ENCODE data around the gene TTYH3. TPM values are rescaled to one million over a fixed set of nuclear protein-coding genes. Genes with fewer than 3 reads are reported as not detected.
"Not testable (repeated sequence)": the region's sequence is repeated elsewhere in the genome, so short reads cannot be mapped to it uniquely, and the experiment has no call there.

Gene TTYH3
- total and polyA plus RNA-seq, 2 donors (not counting 1 experiment from before 2014, with no cell fraction given), result 17.4 to 19.7 TPM

DNA sequence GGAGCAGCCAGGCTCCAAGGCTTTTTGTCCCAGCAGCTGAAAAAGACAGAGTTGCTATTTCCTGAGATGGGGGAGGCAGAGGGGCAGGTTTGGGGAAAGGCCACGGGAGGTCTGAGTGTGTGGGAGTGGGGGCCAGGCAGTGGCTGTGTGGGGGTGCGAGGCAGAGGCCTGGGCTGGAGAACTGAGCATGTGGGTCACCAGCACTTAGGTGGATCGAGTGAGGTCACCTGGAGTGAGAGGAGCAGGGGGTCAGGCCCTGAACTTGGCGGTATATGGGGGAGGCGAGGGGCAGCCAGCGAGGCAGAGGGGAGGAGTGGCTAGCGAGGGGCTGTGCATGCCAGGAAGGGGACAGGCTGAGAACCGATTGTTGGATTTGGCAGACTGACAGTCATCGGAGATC is 44.7 kb upstream of the TTYH3 start:
- DNase-seq (ENCODE audit: low read depth in 2 of 2), result no peak
- no peak overlapping the region for H3K4me2 ChIP-seq (ENCODE audit: extremely low read depth, insufficient read depth, low read length)
- peaks cover 2% of the 10 kb centered on the region for H3K36me3 ChIP-seq (ENCODE audit: control insufficient read depth, insufficient read depth, low read length)
- no peak overlapping the region for H3K4me3 ChIP-seq (replicated peaks in 1 of 4; ENCODE audit: control extremely low read depth in 1 of 4, insufficient read depth in 1 of 4, low read depth in 3 of 4, low read length in 4 of 4)
- no peaks in the 10 kb centered on the region for H4K20me1 ChIP-seq (ENCODE audit: control insufficient read depth, extremely low read depth, insufficient read depth, low read length)
- H3K4me1 ChIP-seq (ENCODE audit: control insufficient read depth, extremely low read depth, insufficient read depth, low read length), result no peaks in the 10 kb centered on the region
- TF ChIP-seq EZH2 (IDR thresholded peaks at IDR 0.05; ENCODE audit: low read length, missing control alignments) (no peak), CTCF (conservative IDR thresholded peaks at IDR 0.05 in 1 of 2, IDR thresholded peaks at IDR 0.05 in 1 of 2; ENCODE audit: low read depth in 1 of 2, low read length in 2 of 2) (no peak)
- no peaks in the 10 kb centered on the region for H3K9me3 ChIP-seq (ENCODE audit: control insufficient read depth, insufficient read depth, low read depth, low read length)
- no peak overlapping the region for H3K9ac ChIP-seq (ENCODE audit: insufficient read depth, low read length)
- H3K27me3 ChIP-seq (ENCODE audit: control insufficient read depth, insufficient read depth, low read length), result no peaks in the 10 kb centered on the region
- no peak overlapping the region for H2AFZ ChIP-seq (ENCODE audit: low read length)
- no peaks in the 10 kb centered on the region for H3K79me2 ChIP-seq (ENCODE audit: control insufficient read depth, insufficient read depth, low read length)
- H3K27ac ChIP-seq (ENCODE audit: insufficient read depth, low read length), result no peak overlapping the region

DNA sequence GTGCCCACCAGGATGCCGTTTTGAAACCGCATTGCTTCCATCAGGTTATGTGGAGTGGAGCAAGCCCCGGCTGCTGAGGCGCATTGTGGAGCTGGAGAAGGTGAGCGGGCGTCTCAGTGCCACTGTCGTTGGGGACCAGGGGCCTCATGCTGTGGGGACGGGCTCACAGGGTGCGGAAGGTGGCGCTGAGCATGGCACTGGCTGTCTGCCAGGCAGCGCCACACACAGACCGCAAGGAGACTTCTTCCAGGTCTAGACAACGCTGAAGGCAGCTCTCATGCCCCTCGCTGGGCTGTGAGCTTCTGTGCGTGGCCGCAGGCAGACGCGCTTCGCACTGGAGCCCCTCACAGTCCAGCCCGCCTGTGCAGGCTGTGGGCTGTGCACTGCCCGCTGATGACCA is 44.0 kb upstream of the TTYH3 start:
- peaks cover 6% of the 10 kb centered on the region for H3K36me3 ChIP-seq (ENCODE audit: control insufficient read depth, insufficient read depth, low read length)
- no peaks in the 10 kb centered on the region for H4K20me1 ChIP-seq (ENCODE audit: control insufficient read depth, extremely low read depth, insufficient read depth, low read length)
- H3K27ac ChIP-seq (ENCODE audit: insufficient read depth, low read length), result no peak overlapping the region
- no peak overlapping the region for H2AFZ ChIP-seq (ENCODE audit: low read length)
- H3K79me2 ChIP-seq (ENCODE audit: control insufficient read depth, insufficient read depth, low read length), result no peaks in the 10 kb centered on the region
- H3K27me3 ChIP-seq (ENCODE audit: control insufficient read depth, insufficient read depth, low read length), result no peaks in the 10 kb centered on the region
- no peaks in the 10 kb centered on the region for H3K9me3 ChIP-seq (ENCODE audit: control insufficient read depth, insufficient read depth, low read depth, low read length)
- no peak for DNase-seq (ENCODE audit: low read depth in 2 of 2)
- no peak for TF ChIP-seq CTCF (conservative IDR thresholded peaks at IDR 0.05 in 1 of 2, IDR thresholded peaks at IDR 0.05 in 1 of 2; ENCODE audit: low read depth in 1 of 2, low read length in 2 of 2)
- no peak overlapping the region for H3K9ac ChIP-seq (ENCODE audit: insufficient read depth, low read length)
- H3K4me1 ChIP-seq (ENCODE audit: control insufficient read depth, extremely low read depth, insufficient read depth, low read length), result no peaks in the 10 kb centered on the region
- no peak overlapping the region for H3K4me3 ChIP-seq (replicated peaks in 1 of 4; ENCODE audit: control extremely low read depth in 1 of 4, insufficient read depth in 1 of 4, low read depth in 3 of 4, low read length in 4 of 4)
- H3K4me2 ChIP-seq (ENCODE audit: extremely low read depth, insufficient read depth, low read length), result no peak overlapping the region

DNA sequence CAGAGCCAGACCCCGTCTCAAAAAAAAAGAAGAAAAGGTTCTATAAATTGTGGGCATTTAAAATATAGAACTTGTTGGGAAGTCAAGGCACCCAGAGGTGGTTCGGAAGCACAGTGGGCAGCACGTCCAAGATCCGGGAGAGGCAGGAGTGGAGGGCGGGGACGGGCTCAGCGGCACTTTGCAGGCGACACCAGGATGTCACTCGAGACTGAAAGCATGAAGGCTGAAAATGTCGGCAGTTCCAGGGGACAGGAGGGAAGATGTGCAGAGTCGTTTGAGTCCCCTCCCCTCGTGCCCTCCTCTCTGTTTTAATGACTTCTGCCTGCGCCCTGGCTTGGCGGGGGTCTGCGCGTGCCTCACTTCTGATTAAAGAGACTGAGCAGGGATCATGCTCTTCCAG is 42.4 kb upstream of the TTYH3 start:
- H3K4me1 ChIP-seq (ENCODE audit: control insufficient read depth, extremely low read depth, insufficient read depth, low read length), result no peaks in the 10 kb centered on the region
- no peak for TF ChIP-seq EZH2 (IDR thresholded peaks at IDR 0.05; ENCODE audit: low read length, missing control alignments)
- no peak for TF ChIP-seq CTCF (conservative IDR thresholded peaks at IDR 0.05 in 1 of 2, IDR thresholded peaks at IDR 0.05 in 1 of 2; ENCODE audit: low read depth in 1 of 2, low read length in 2 of 2)
- no peaks in the 10 kb centered on the region for H3K9me3 ChIP-seq (ENCODE audit: control insufficient read depth, insufficient read depth, low read depth, low read length)
- no peaks in the 10 kb centered on the region for H3K27me3 ChIP-seq (ENCODE audit: control insufficient read depth, insufficient read depth, low read length)
- no peaks in the 10 kb centered on the region for H4K20me1 ChIP-seq (ENCODE audit: control insufficient read depth, extremely low read depth, insufficient read depth, low read length)
- H3K4me3 ChIP-seq (replicated peaks in 1 of 4; ENCODE audit: control extremely low read depth in 1 of 4, insufficient read depth in 1 of 4, low read depth in 3 of 4, low read length in 4 of 4), result no peak overlapping the region
- DNase-seq (ENCODE audit: low read depth in 2 of 2), result no peak
- no peak overlapping the region for H3K4me2 ChIP-seq (ENCODE audit: extremely low read depth, insufficient read depth, low read length)
- H2AFZ ChIP-seq (ENCODE audit: low read length), result no peak overlapping the region
- no peaks in the 10 kb centered on the region for H3K79me2 ChIP-seq (ENCODE audit: control insufficient read depth, insufficient read depth, low read length)
- H3K36me3 ChIP-seq (ENCODE audit: control insufficient read depth, insufficient read depth, low read length), result peaks cover 6% of the 10 kb centered on the region
- H3K27ac ChIP-seq (ENCODE audit: insufficient read depth, low read length), result no peak overlapping the region
- H3K9ac ChIP-seq (ENCODE audit: insufficient read depth, low read length), result no peak overlapping the region

- H3K79me2 ChIP-seq (ENCODE audit: control insufficient read depth, insufficient read depth, low read length); H3K4me2 ChIP-seq (ENCODE audit: extremely low read depth, insufficient read depth, low read length); DNase-seq (ENCODE audit: low read depth in 2 of 2); H3K4me3 ChIP-seq (replicated peaks in 1 of 4; ENCODE audit: control extremely low read depth in 1 of 4, insufficient read depth in 1 of 4, low read depth in 3 of 4, low read length in 4 of 4); H3K27ac ChIP-seq (ENCODE audit: insufficient read depth, low read length); H3K4me1 ChIP-seq (ENCODE audit: control insufficient read depth, extremely low read depth, insufficient read depth, low read length); H2AFZ ChIP-seq (ENCODE audit: low read length); H3K36me3 ChIP-seq (ENCODE audit: control insufficient read depth, insufficient read depth, low read length); H3K27me3 ChIP-seq (ENCODE audit: control insufficient read depth, insufficient read depth, low read length); H3K9ac ChIP-seq (ENCODE audit: insufficient read depth, low read length); H3K9me3 ChIP-seq (ENCODE audit: control insufficient read depth, insufficient read depth, low read depth, low read length); H4K20me1 ChIP-seq (ENCODE audit: control insufficient read depth, extremely low read depth, insufficient read depth, low read length): not testable (repeated sequence)
These were observed 41.8 kb upstream of the TTYH3 start for GRCh38 chr7:2589941-2590340.

All from fibroblast of lung (primary cell).